Mammary epithelial cell (primary cell): Measurements from ENCODE around the gene TACC2.

Experiments used
- CTCF ChIP-seq, 2 donors: IDR thresholded peaks in 1 of 2; conservative IDR thresholded peaks in 1 of 2; 2 replicates each; pipeline ENCODE4 v1.5.1; 2011 to 2012; ENCODE audit warnings: inconsistent platforms in 2 of 2, low read length in 2 of 2, mild to moderate bottlenecking in 2 of 2, control low read depth in 1 of 2, low read depth in 1 of 2; ENCODE audit not compliant: insufficient read depth in 1 of 2; ENCODE audit errors: extremely low read depth in 1 of 2
- EZH2 ChIP-seq: IDR thresholded peaks from 2 replicates; pipeline ENCODE4 v1.6.1; 2012; ENCODE audit warnings: low read length, inconsistent platforms, borderline replicate concordance

GRCh38 chr10:121952226-121952625 is 36.7 kb upstream of the TACC2 start:
- TF ChIP-seq CTCF (conservative IDR thresholded peaks at IDR 0.05 in 1 of 2, IDR thresholded peaks at IDR 0.05 in 1 of 2; ENCODE audit: extremely low read depth in 1 of 2, insufficient read depth in 1 of 2, low read depth in 1 of 2, low read length in 2 of 2): no peak
- TF ChIP-seq EZH2: no peak
